Suprapubic skin (tissue), 4 donors: ENCODE results near the gene TXNDC2. TPM values are rescaled to one million over a fixed set of nuclear protein-coding genes. Genes with fewer than 3 reads are reported as not detected.

Experiments
- DNase-seq, 2 donors: peaks; one replicate each; pipeline ENCODE4 v3.0.0-alpha.2; 2019; ENCODE audit warnings: low spot score in 2 of 2
- H3K27ac ChIP-seq: fragments of 200-600 bp; sonication (generic); one replicate; pipeline ENCODE4 v1.5.1; 2019
- H3K27me3 ChIP-seq: fragments of 200-600 bp; sonication (generic); one replicate; pipeline ENCODE4 v1.5.1; 2019
- H3K36me3 ChIP-seq: fragments of 200-600 bp; sonication (generic); one replicate; pipeline ENCODE4 v1.5.1; 2019
- H3K4me1 ChIP-seq: fragments of 200-600 bp; sonication (generic); one replicate; pipeline ENCODE4 v1.5.1; 2019
- H3K4me3 ChIP-seq: fragments of 200-600 bp; sonication (generic); one replicate; pipeline ENCODE4 v1.5.1; 2019; ENCODE audit warnings: mild to moderate bottlenecking
- H3K9me3 ChIP-seq: fragments of 200-600 bp; sonication (generic); one replicate; pipeline ENCODE4 v1.5.1; 2019
- EP300 ChIP-seq: sonication (generic); formaldehyde crosslinking; IDR thresholded peaks from one replicate; pipeline ENCODE4 v1.6.1; 2017; ENCODE audit warnings: antibody characterized with exemption
- POLR2A ChIP-seq, 2 donors: fragments of 450-650 bp; IDR thresholded peaks; one replicate each; pipeline ENCODE4 v1.6.1; 2017; ENCODE audit warnings: antibody characterized with exemption in 2 of 2, mild to moderate bottlenecking in 2 of 2, moderate library complexity in 2 of 2
- POLR2AphosphoS5 ChIP-seq, 3 donors: sonication (generic); formaldehyde crosslinking; IDR thresholded peaks; one replicate each; pipeline ENCODE4 v1.6.1; 2017; ENCODE audit warnings: antibody characterized with exemption in 3 of 3
- WGBS: methylation state at CpG from one replicate; pipeline ENCODE4 v1.1.5; 2018; 5-methylcytosine and 5-hydroxymethylcytosine counted together
- total RNA-seq, 4 donors: library from RNA; depleted of rRNA; stranded (reverse); fragments of >200 nt; gene quantifications; one replicate each; pipeline ENCODE4 v1.1.0, GENCODE V29; 2016
- TF ChIP-seq, protein P1 (sequence below), 2 donors: fragments of 200-600 bp in 1 of 2; fragments of 450-650 bp in 1 of 2; sonication (generic) in 1 of 2; IDR thresholded peaks; one replicate each; pipeline ENCODE4 v1.5.1; 2016 to 2019; ENCODE audit warnings: antibody characterized with exemption in 2 of 2, mild to moderate bottlenecking in 1 of 2, moderate library complexity in 1 of 2

The TXNDC2 gene
- total RNA-seq, 4 donors from 2014 or later, result not detected

DNA sequence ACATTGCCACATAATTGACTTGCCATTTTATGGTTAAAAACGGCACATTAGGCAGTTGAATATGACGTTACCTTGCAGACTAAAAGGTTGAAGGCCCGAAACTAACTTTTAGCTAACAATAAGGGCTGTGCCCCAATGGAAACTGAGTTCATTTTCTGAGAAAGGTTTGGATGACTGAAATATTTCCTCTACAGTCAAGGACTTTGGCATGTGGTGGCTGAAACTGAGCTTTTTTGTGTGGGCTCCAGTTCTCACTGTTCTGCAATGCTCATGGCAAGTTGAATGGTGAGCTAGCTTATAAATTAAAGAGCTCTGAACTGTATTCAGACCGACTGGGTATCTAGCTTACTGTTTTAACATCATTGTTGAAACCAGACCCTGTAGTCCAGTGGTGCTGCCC, 23.8 kb upstream of the TXNDC2 start:
- H3K4me3 ChIP-seq, result no peak overlapping the region
- no peaks in the 10 kb centered on the region for H3K9me3 ChIP-seq
- H3K27me3 ChIP-seq, result no peaks in the 10 kb centered on the region
- no peak for DNase-seq
- no peak overlapping the region for H3K27ac ChIP-seq
- H3K36me3 ChIP-seq, result no peaks in the 10 kb centered on the region
- WGBS, result 80% methylated on average over 4 of the region's 4 CpGs
- no peaks in the 10 kb centered on the region for H3K4me1 ChIP-seq
- TF ChIP-seq, protein P1, sequence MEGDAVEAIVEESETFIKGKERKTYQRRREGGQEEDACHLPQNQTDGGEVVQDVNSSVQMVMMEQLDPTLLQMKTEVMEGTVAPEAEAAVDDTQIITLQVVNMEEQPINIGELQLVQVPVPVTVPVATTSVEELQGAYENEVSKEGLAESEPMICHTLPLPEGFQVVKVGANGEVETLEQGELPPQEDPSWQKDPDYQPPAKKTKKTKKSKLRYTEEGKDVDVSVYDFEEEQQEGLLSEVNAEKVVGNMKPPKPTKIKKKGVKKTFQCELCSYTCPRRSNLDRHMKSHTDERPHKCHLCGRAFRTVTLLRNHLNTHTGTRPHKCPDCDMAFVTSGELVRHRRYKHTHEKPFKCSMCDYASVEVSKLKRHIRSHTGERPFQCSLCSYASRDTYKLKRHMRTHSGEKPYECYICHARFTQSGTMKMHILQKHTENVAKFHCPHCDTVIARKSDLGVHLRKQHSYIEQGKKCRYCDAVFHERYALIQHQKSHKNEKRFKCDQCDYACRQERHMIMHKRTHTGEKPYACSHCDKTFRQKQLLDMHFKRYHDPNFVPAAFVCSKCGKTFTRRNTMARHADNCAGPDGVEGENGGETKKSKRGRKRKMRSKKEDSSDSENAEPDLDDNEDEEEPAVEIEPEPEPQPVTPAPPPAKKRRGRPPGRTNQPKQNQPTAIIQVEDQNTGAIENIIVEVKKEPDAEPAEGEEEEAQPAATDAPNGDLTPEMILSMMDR (IDR thresholded peaks at IDR 0.05), result no peak
- TF ChIP-seq POLR2A (IDR thresholded peaks at IDR 0.05) (no peak), POLR2AphosphoS5 (IDR thresholded peaks at IDR 0.05) (no peak), EP300 (no peak)

DNA sequence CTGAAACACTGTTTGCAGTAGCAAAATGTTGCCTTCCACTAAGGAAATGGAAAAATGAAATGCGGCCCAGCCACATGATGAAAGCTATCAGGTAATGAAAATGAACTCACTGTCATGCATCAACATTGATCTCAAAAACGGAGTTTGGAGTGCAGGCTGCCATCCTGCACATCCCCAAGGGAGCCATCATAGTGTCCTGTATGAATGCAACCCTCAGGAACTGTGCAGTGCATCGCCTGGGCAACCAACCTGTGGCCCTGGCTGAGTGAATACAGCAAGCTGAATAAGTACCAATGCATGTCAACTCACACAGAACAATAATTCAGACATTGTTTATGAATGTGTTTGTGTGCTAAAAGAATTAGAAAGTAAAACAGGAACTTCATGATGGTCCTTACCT, 23.1 kb upstream of the TXNDC2 start:
- DNase-seq, result no peak
- TF ChIP-seq EP300 (no peak), POLR2AphosphoS5 (IDR thresholded peaks at IDR 0.05) (no peak), POLR2A (IDR thresholded peaks at IDR 0.05) (no peak)
- TF ChIP-seq, protein P1 (IDR thresholded peaks at IDR 0.05), result no peak
- WGBS, result 70% methylated on average over 3 of the region's 3 CpGs
- Histone ChIP-seq H3K27ac (no peak overlapping the region), H3K36me3 (no peaks in the 10 kb centered on the region), H3K27me3 (no peaks in the 10 kb centered on the region), H3K4me1 (no peaks in the 10 kb centered on the region), H3K4me3 (no peak overlapping the region), H3K9me3 (no peaks in the 10 kb centered on the region)

DNA sequence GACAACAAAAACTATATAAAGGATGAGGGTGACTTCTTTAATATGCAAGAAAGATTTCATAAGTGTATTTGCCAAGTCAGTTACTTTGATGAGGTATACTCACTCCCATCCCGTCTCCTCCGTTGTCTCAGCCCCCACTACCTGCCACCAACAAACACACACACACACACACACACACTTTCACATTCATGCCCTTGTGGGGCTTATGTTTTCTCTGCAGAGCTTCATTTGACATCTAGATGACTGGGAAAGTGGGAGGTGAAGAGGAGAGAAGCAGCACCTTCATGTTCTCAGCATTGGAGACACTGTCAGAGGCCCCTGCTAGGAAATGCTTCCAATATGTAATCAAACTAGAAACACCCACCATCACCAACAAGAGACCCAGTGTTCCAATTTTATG, 22.5 kb upstream of the TXNDC2 start:
- DNase-seq, result no peak
- WGBS, result 62% methylated on average over 2 of the region's 2 CpGs

DNA sequence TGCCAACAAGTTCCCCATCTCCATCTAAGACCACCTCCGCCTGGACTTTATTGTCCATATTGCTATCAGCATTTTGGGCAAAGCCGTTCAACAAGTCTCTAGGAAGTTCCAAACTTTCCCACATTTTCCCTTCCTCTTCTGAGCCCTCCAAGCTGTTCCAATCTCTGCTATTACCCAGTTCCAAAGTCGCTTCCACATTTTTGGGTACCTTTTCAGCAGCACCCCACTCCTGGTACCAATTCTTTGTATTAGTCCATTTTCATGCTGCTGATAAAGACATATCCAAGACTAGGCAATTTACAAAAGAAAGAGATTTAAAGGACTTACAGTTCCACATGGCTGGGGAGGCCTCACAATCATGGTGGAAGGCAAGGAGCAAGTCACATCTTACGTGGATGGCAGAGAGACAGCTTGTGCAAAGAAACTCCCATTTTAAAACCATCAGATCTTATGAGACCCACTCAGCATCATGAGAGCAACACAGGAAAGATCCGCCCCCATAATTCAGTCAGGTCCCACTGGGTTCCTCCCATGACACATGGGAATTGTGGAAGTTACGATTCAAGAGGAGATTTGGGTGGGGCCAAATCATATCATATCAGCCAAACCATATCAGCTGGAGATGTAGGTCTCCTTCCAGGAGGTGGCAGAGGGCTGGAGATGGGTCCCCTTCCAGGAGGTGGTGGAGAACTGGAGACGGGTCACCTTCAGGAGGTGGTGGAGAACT, 19.8 kb upstream of the TXNDC2 start:
- H3K27ac ChIP-seq, result no peak overlapping the region
- TF ChIP-seq POLR2AphosphoS5 (IDR thresholded peaks at IDR 0.05) (no peak), POLR2A (IDR thresholded peaks at IDR 0.05) (no peak), EP300 (no peak)
- TF ChIP-seq, protein P1 (IDR thresholded peaks at IDR 0.05), result no peak
- H3K4me1 ChIP-seq, result peaks cover 14% of the 10 kb centered on the region
- no peaks in the 10 kb centered on the region for H3K9me3 ChIP-seq
- 96% methylated on average over 7 of the region's 7 CpGs for WGBS
- H3K27me3 ChIP-seq, result no peaks in the 10 kb centered on the region
- no peaks in the 10 kb centered on the region for H3K36me3 ChIP-seq
- H3K4me3 ChIP-seq, result no peak overlapping the region
- DNase-seq, result no peak

More for the DNA sequence above, 22.5 kb upstream of the TXNDC2 start:
- Histone ChIP-seq H3K27me3 (no peaks in the 10 kb centered on the region), H3K27ac (no peak overlapping the region), H3K4me3 (no peak overlapping the region), H3K9me3 (no peaks in the 10 kb centered on the region), H3K4me1 (no peaks in the 10 kb centered on the region), H3K36me3 (no peaks in the 10 kb centered on the region)
- TF ChIP-seq, protein P1 (IDR thresholded peaks at IDR 0.05), result no peak
- TF ChIP-seq POLR2AphosphoS5 (IDR thresholded peaks at IDR 0.05) (no peak), POLR2A (IDR thresholded peaks at IDR 0.05) (no peak), EP300 (no peak)

DNA sequence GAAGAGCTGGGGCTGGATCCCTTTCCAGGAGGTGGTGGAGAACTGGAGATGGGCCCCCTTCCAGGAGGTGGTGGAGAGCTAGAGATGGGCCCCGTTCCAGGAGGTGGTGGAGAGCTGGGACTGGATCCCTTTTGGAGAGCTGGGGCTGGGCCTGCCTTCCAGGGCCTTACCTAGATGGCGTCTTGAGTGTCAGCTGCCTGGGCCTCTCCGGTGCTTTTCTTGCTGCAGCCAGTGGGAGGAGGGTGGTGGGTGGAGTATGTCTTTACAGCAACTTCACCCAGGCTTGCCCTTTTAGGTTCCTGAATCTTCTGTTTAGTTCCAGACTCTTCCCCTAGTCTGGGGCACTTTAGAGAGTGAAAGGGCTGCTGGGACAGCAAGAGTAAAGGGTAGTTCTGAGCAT, 19.1 kb upstream of the TXNDC2 start:
- Histone ChIP-seq H3K4me1 (peaks cover 14% of the 10 kb centered on the region), H3K9me3 (no peaks in the 10 kb centered on the region), H3K36me3 (no peaks in the 10 kb centered on the region), H3K4me3 (no peak overlapping the region), H3K27ac (no peak overlapping the region), H3K27me3 (no peaks in the 10 kb centered on the region)
- TF ChIP-seq POLR2AphosphoS5 (IDR thresholded peaks at IDR 0.05), result no peak
- no peak for TF ChIP-seq EP300
- TF ChIP-seq, protein P1 (IDR thresholded peaks at IDR 0.05), result no peak
- no peak for DNase-seq
- 94% methylated on average over 3 of the region's 3 CpGs for WGBS
